GM12878 (cell line): Measurements from ENCODE around the gene BACE2. TPM values are rescaled to one million over a fixed set of nuclear protein-coding genes. Genes with fewer than 3 reads are reported as not detected.

Source experiments
- ATAC-seq: fragments of 200-7000 bp; cut with Tn5 transposase; 3 replicates; pipeline ENCODE4 v1.9.1; 2020; ENCODE audit warnings: mild to moderate bottlenecking, moderate library complexity
- BruUV-seq: library from RNA; stranded (reverse); fragments of 400-500 nt; replicated peaks from 2 replicates; lab custom pipeline; 2021; lab: Mats Ljungman, UMichigan
- CTCF ChIA-PET: fragments of 300-600 bp; sonication (Branson Sonifier 250); formaldehyde crosslinking; extraction: SDS; loops from one replicate; lab custom pipeline; 2021; ENCODE audit warnings: inconsistent platforms; lab: Yijun Ruan, JAX
- POLR2A ChIA-PET: fragments of 350-600 bp; formaldehyde crosslinking; extraction: SDS; loops from one replicate; lab custom pipeline; 2021; ENCODE audit warnings: inconsistent platforms; lab: Charles Lee
- RAD21 ChIA-PET: fragments of 300-600 bp; sonication (Branson Sonifier 250); formaldehyde crosslinking; loops from one replicate; lab custom pipeline; 2023; ENCODE audit warnings: antibody characterized with exemption; ENCODE audit not compliant: unreplicated experiment; lab: Charles Lee
- SMC1A ChIA-PET: fragments of 300-600 bp; sonication (Branson Sonifier 250); formaldehyde crosslinking; loops from one replicate; lab custom pipeline; 2023; ENCODE audit not compliant: unreplicated experiment, uncharacterized antibody; lab: Charles Lee
- DNase-seq: peaks from one replicate; pipeline ENCODE4 v3.0.0-alpha.2; 2011; ENCODE audit warnings: low read depth, low spot score
- FAIRE-seq: peaks from 3 replicates; lab custom pipeline; 2011; peaks lifted over from hg19 to GRCh38; lab: Jason Lieb, UNC
- H2AFZ ChIP-seq: 2 replicates; pipeline ENCODE4 v1.6.0; 2011; ENCODE audit warnings: low read depth, low read length, control low read depth; ENCODE audit not compliant: control insufficient read depth
- H3K27ac ChIP-seq: 2 replicates; pipeline ENCODE4 v1.5.1; 2011; ENCODE audit warnings: control low read depth; ENCODE audit not compliant: control insufficient read depth, insufficient read depth
- H3K27me3 ChIP-seq, 2 experiments: replicated peaks in 1 of 2; 2 replicates each; pipeline versions ENCODE4 v1.6.0 to v1.6.1; 2011; ENCODE audit warnings: low read length in 1 of 2; ENCODE audit not compliant: control insufficient read depth in 2 of 2, insufficient read depth in 2 of 2
- H3K36me3 ChIP-seq, 2 experiments: 2 replicates each; pipeline ENCODE4 v1.5.1; 2011; ENCODE audit warnings: low read length in 1 of 2; ENCODE audit not compliant: control insufficient read depth in 2 of 2, insufficient read depth in 2 of 2
- H3K4me1 ChIP-seq: 2 replicates; pipeline ENCODE4 v1.6.1; 2011; ENCODE audit warnings: mild to moderate bottlenecking, low read length, moderate library complexity, mixed read lengths; ENCODE audit not compliant: control insufficient read depth, insufficient read depth
- H3K4me2 ChIP-seq: 2 replicates; pipeline ENCODE4 v1.6.0; 2011; ENCODE audit warnings: control low read depth; ENCODE audit not compliant: control insufficient read depth, insufficient read depth
- H3K4me3 ChIP-seq: fragments of 200-600 bp; sonication (generic); 2 replicates; pipeline ENCODE4 v1.5.1; 2016
- H3K79me2 ChIP-seq: 2 replicates; pipeline ENCODE4 v1.6.0; 2011; ENCODE audit warnings: low read length; ENCODE audit not compliant: control insufficient read depth, insufficient read depth
- H3K9ac ChIP-seq: 2 replicates; pipeline ENCODE4 v1.8.0; 2011; ENCODE audit warnings: low read length, control low read depth, mixed read lengths; ENCODE audit not compliant: control insufficient read depth, insufficient read depth
- H3K9me3 ChIP-seq: replicated peaks from 3 replicates; pipeline ENCODE4 v1.5.1; 2011; ENCODE audit warnings: mild to moderate bottlenecking, low read length; ENCODE audit not compliant: control insufficient read depth, insufficient read depth
- H4K20me1 ChIP-seq: 2 replicates; pipeline ENCODE4 v1.6.0; 2011; ENCODE audit not compliant: control insufficient read depth, insufficient read depth
- BMI1 ChIP-seq: fragments of 450-650 bp; IDR thresholded peaks from 2 replicates; pipeline ENCODE4 v1.6.1; 2016; ENCODE audit warnings: mild to moderate bottlenecking, moderate library complexity, borderline replicate concordance
- CREM ChIP-seq: IDR thresholded peaks from 2 replicates; pipeline ENCODE4 v1.6.1; 2014; ENCODE audit warnings: antibody characterized with exemption, low read depth
- FOXM1 ChIP-seq: IDR thresholded peaks from 2 replicates; pipeline ENCODE4 v1.6.1; 2012; ENCODE audit warnings: low read depth, mild to moderate bottlenecking, inconsistent platforms, low read length, moderate library complexity
- HSF1 ChIP-seq: fragments of 150-350 bp; IDR thresholded peaks from 2 replicates; pipeline ENCODE4 v1.6.1; 2014; ENCODE audit warnings: mild to moderate bottlenecking, low read depth, low read length
- KLF5 ChIP-seq: fragments of 450-650 bp; IDR thresholded peaks from 2 replicates; pipeline ENCODE4 v1.6.1; 2014; ENCODE audit warnings: mild to moderate bottlenecking; ENCODE audit not compliant: partially characterized antibody
- MEF2A ChIP-seq: IDR thresholded peaks from 2 replicates; pipeline ENCODE4 v1.6.1; 2011; ENCODE audit warnings: low read depth, mild to moderate bottlenecking, low read length, moderate library complexity; ENCODE audit not compliant: insufficient read depth
- MTA2 ChIP-seq: fragments of 450-650 bp; IDR thresholded peaks from 2 replicates; pipeline ENCODE4 v1.6.1; 2016; ENCODE audit warnings: low read depth, mild to moderate bottlenecking, moderate library complexity
- NBN ChIP-seq: fragments of 450-650 bp; IDR thresholded peaks from 2 replicates; pipeline ENCODE4 v1.6.1; 2016
- POLR2AphosphoS5 ChIP-seq: IDR thresholded peaks from 2 replicates; pipeline ENCODE4 v1.6.1; 2011; ENCODE audit warnings: mild to moderate bottlenecking, low read length, inconsistent platforms
- RCOR1 ChIP-seq: conservative IDR thresholded peaks from 2 replicates; pipeline ENCODE4 v1.6.1; 2012; ENCODE audit warnings: low read depth, low read length, improper control_type of control experiment
- SMAD1 ChIP-seq: fragments of 450-650 bp; IDR thresholded peaks from 2 replicates; pipeline ENCODE4 v1.6.1; 2018; ENCODE audit warnings: mild to moderate bottlenecking, low read depth; ENCODE audit not compliant: partially characterized antibody
- SP1 ChIP-seq: IDR thresholded peaks from one replicate; pipeline ENCODE4 v1.6.1; 2011; ENCODE audit warnings: low read depth, low read length
- TARDBP ChIP-seq: IDR thresholded peaks from 2 replicates; pipeline ENCODE4 v1.6.1; 2016; ENCODE audit warnings: borderline replicate concordance
- USF1 ChIP-seq: IDR thresholded peaks from 2 replicates; pipeline ENCODE4 v1.6.1; 2011; ENCODE audit warnings: borderline replicate concordance, low read depth, mild to moderate bottlenecking, moderate library complexity, mixed read lengths, low read length; ENCODE audit not compliant: insufficient read depth; ENCODE audit errors: extremely low read length
- WGBS: methylation state at CpG from one replicate; pipeline ENCODE4 v1.1.6; 2016; ENCODE audit warnings: low lambda C conversion rate; ENCODE audit not compliant: insufficient replicate concordance, insufficient coverage; ENCODE audit errors: missing lambda C conversion rate; 5-methylcytosine and 5-hydroxymethylcytosine counted together
- in situ Hi-C: fragments of 300-500 bp; cut with MboI; formaldehyde crosslinking; loops from 9 replicates; pipeline ENCODE4 v1.14.3; 2018; ENCODE audit warnings: mixed read lengths
- intact Hi-C: fragments of 100-400 bp; cut with micrococcal nuclease; formaldehyde crosslinking; loops from one replicate; pipeline ENCODE4 v1.14.2; 2022; ENCODE audit not compliant: unreplicated experiment
- polyA plus RNA-seq, 11 experiments: library from polyadenylated mRNA; depleted of rRNA in 4 of 11; unstranded in 6 of 11; stranded (reverse) in 5 of 11; fragments of >200 nt; fragmentation: Nextera tagmentation in 4 of 11; fragmentation: Illumina TruSeq in 1 of 11; extraction: Ambion mirVana in 4 of 11; extraction: Trizol in 1 of 11; gene quantifications; 1 replicate in 1 of 11; 2 replicates in 10 of 11; pipeline versions ENCODE4 v1.2.1 to v1.2.3, GENCODE V29; 2011 to 2016; ENCODE audit warnings: inconsistent platforms in 2 of 11, missing spikeins in 2 of 11, low read depth in 1 of 11
- total RNA-seq, 4 experiments: library from RNA; depleted of rRNA in 3 of 4; stranded (reverse); fragments of >200 nt in 3 of 4; fragmentation: Illumina TruSeq in 1 of 4; extraction: Trizol in 1 of 4; gene quantifications; 2 replicates each; pipeline versions ENCODE4 v1.2.1 to v1.2.3, GENCODE V29; 2013 to 2021

BACE2 gene
- total and polyA plus RNA-seq, 10 of the 15 experiments (the other 5 are each of a cell fraction or from before 2014, with no cell fraction given), result 0.04 to 0.69 (median 0.18) TPM; not detected in 5

GRCh38 chr21:41250519-41250918, 82.6 kb downstream of the BACE2 start (continued):
- TF ChIP-seq HSF1, result no peak
- no peak for TF ChIP-seq TARDBP
- TF ChIP-seq SP1, result no peak
- no peak for TF ChIP-seq MEF2A
- TF ChIP-seq SMAD1, result no peak
- TF ChIP-seq USF1, result no peak

GRCh38 chr21:41251961-41252642, 84.1 kb downstream of the BACE2 start:
- ATAC-seq, result no peak
- no peak overlapping the region for H3K4me3 ChIP-seq
- intact Hi-C loops, result no loop called here
- no TSS peak for BruUV-seq
- RAD21 ChIA-PET, result no interaction called here
- no peak for FAIRE-seq
- no peaks in the 10 kb centered on the region for H3K36me3 ChIP-seq
- CTCF ChIA-PET, result no interaction called here
- DNase-seq, result no peak
- H3K4me2 ChIP-seq, result no peak overlapping the region
- H3K27me3 ChIP-seq, result no peaks in the 10 kb centered on the region; a peak in 1 of 4 replicates
- H4K20me1 ChIP-seq, result no peaks in the 10 kb centered on the region
- POLR2A ChIA-PET, result no interaction called here
- H3K27ac ChIP-seq, result no peak overlapping the region
- H3K9ac ChIP-seq, result no peak overlapping the region
- no peak overlapping the region for H2AFZ ChIP-seq
- TF ChIP-seq CREM, result no peak
- TF ChIP-seq NBN, result no peak
- no peak for TF ChIP-seq FOXM1
- TF ChIP-seq KLF5, result no peak
- no peak for TF ChIP-seq MTA2
- no peak for TF ChIP-seq POLR2AphosphoS5
- no peak for TF ChIP-seq RCOR1
- no peak for TF ChIP-seq BMI1
- in situ Hi-C loops, result no loop called here
- SMC1A ChIA-PET, result no interaction called here
- H3K9me3 ChIP-seq, result no peaks in the 10 kb centered on the region; the same call in 2 of the 3 replicates
- no peaks in the 10 kb centered on the region for H3K4me1 ChIP-seq
- 34% methylated on average over 12 of the region's 12 CpGs for WGBS
- H3K79me2 ChIP-seq, result no peaks in the 10 kb centered on the region
